Right lobe of liver (tissue), 6 donors: Measurements from ENCODE around the gene SPAG17. TPM values are rescaled to one million over a fixed set of nuclear protein-coding genes. Genes with fewer than 3 reads are reported as not detected.

Experiments used
- ATAC-seq, 4 donors: fragments of 200-7000 bp; cut with Tn5 transposase; one replicate each; pipeline ENCODE4 v1.9.1; 2020; ENCODE audit warnings: mild to moderate bottlenecking in 4 of 4, moderate library complexity in 4 of 4
- DNase-seq, 3 donors: peaks; one replicate each; pipeline ENCODE4 v3.0.0-alpha.2; 2020
- H3K27ac ChIP-seq, 3 donors: fragments of 200-600 bp; one replicate each; pipeline ENCODE4 v1.8.0; 2022
- H3K27me3 ChIP-seq, 2 donors: fragments of 200-600 bp; one replicate each; pipeline ENCODE4 v1.8.0; 2022
- H3K36me3 ChIP-seq, 4 donors: fragments of 200-600 bp; sonication (generic) in 1 of 4; one replicate each; pipeline versions ENCODE4 v1.5.1 to v1.8.0; 2017 to 2022; ENCODE audit warnings: control low read depth in 1 of 4
- H3K4me1 ChIP-seq, 4 donors: fragments of 200-600 bp; sonication (generic) in 1 of 4; one replicate each; pipeline versions ENCODE4 v1.5.1 to v1.8.0; 2017 to 2022; ENCODE audit warnings: control low read depth in 1 of 4
- H3K4me3 ChIP-seq, 3 donors: fragments of 200-600 bp; one replicate each; pipeline ENCODE4 v1.8.0; 2022
- H3K9me3 ChIP-seq, 4 donors: fragments of 200-600 bp; sonication (generic) in 1 of 4; one replicate each; pipeline versions ENCODE4 v1.5.1 to v1.8.0; 2017 to 2022; ENCODE audit warnings: control low read depth in 1 of 4
- POLR2A ChIP-seq: fragments of 450-650 bp; IDR thresholded peaks from one replicate; pipeline ENCODE4 v1.6.1; 2017; ENCODE audit warnings: antibody characterized with exemption, mild to moderate bottlenecking
- WGBS: methylation state at CpG from one replicate; pipeline ENCODE4 v1.1.6; 2018; ENCODE audit warnings: low coverage, low lambda C conversion rate; ENCODE audit not compliant: insufficient coverage; ENCODE audit errors: missing lambda C conversion rate; 5-methylcytosine and 5-hydroxymethylcytosine counted together
- intact Hi-C, 2 donors: fragments of 100-400 bp; cut with DNase I; formaldehyde crosslinking; loops; one replicate each; pipeline versions ENCODE4 v1.11.2 to v1.14.1; 2022
- total RNA-seq, 6 experiments: library from RNA; depleted of rRNA in 2 of 6; stranded (reverse); fragments of >200 nt in 2 of 6; fragmentation: NEBNext Ultra II Directional in 3 of 6; extraction: Animal tissue kit (Norgen Biotek cat#: 25700) in 3 of 6; gene quantifications; one replicate each; pipeline versions ENCODE4 v1.1.0 to v1.2.4, GENCODE V29; 2016 to 2023
- TF ChIP-seq, protein P1 (sequence below), 4 donors: fragments of 200-600 bp in 3 of 4; fragments of 450-650 bp in 1 of 4; IDR thresholded peaks; one replicate each; pipeline versions ENCODE4 v1.5.1 to v1.8.0; 2016 to 2022; ENCODE audit warnings: antibody characterized with exemption in 4 of 4, mild to moderate bottlenecking in 2 of 4
- donor health status: DM: no; HTN: yes; CAD: no.
- donor health status: DM: no; HTN: no; CAD: no.
- donor health status: DM: no; HTN: no; CAD: no.
- donor health status: DM: no; HTN: yes; CAD: no.
- donor health status: DM: no; HTN: yes; CAD: no.

The SPAG17 gene
- total RNA-seq, 6 experiments from 2014 or later = 0.18 TPM; not detected in 5

GRCh38 chr1:117981455-117982192, 203.4 kb downstream of the SPAG17 start:
- Histone ChIP-seq H3K4me1 (no peaks in the 10 kb centered on the region), H3K9me3 (no peaks in the 10 kb centered on the region), H3K27me3 (no peaks in the 10 kb centered on the region), H3K27ac (no peak overlapping the region), H3K4me3 (no peak overlapping the region), H3K36me3 (no peaks in the 10 kb centered on the region)
- ATAC-seq (no peak), DNase-seq (no peak)
- TF ChIP-seq POLR2A = no peak
- TF ChIP-seq, protein P1, sequence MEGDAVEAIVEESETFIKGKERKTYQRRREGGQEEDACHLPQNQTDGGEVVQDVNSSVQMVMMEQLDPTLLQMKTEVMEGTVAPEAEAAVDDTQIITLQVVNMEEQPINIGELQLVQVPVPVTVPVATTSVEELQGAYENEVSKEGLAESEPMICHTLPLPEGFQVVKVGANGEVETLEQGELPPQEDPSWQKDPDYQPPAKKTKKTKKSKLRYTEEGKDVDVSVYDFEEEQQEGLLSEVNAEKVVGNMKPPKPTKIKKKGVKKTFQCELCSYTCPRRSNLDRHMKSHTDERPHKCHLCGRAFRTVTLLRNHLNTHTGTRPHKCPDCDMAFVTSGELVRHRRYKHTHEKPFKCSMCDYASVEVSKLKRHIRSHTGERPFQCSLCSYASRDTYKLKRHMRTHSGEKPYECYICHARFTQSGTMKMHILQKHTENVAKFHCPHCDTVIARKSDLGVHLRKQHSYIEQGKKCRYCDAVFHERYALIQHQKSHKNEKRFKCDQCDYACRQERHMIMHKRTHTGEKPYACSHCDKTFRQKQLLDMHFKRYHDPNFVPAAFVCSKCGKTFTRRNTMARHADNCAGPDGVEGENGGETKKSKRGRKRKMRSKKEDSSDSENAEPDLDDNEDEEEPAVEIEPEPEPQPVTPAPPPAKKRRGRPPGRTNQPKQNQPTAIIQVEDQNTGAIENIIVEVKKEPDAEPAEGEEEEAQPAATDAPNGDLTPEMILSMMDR (IDR thresholded peaks at IDR 0.05) = no peak
- intact Hi-C loops = no loop called here
- WGBS = 60% methylated on average over 5 of the region's 5 CpGs

- DNase-seq (no peak), ATAC-seq (no peak)
- intact Hi-C loops = no loop called here
- TF ChIP-seq, protein P1 (IDR thresholded peaks at IDR 0.05) = no peak
- TF ChIP-seq POLR2A = no peak
- Histone ChIP-seq H3K4me1 (no peaks in the 10 kb centered on the region), H3K27ac (no peak overlapping the region), H3K36me3 (no peaks in the 10 kb centered on the region), H3K4me3 (no peak overlapping the region), H3K9me3 (no peaks in the 10 kb centered on the region), H3K27me3 (no peaks in the 10 kb centered on the region)
- 100% methylated on average over 1 of the region's 3 CpGs for WGBS
Measured at GRCh38 chr1:117976381-117976780, 208.6 kb downstream of the SPAG17 start.

- DNase-seq (no peak), ATAC-seq (no peak)
- Histone ChIP-seq H3K36me3 (no peaks in the 10 kb centered on the region), H3K4me3 (no peak overlapping the region), H3K4me1 (no peaks in the 10 kb centered on the region), H3K27ac (no peak overlapping the region), H3K27me3 (no peaks in the 10 kb centered on the region), H3K9me3 (no peaks in the 10 kb centered on the region)
- TF ChIP-seq, protein P1 (IDR thresholded peaks at IDR 0.05) = no peak
- TF ChIP-seq POLR2A = no peak
- intact Hi-C loops = no loop called here
Measured at GRCh38 chr1:117971777-117972176, 213.3 kb downstream of the SPAG17 start.

DNA sequence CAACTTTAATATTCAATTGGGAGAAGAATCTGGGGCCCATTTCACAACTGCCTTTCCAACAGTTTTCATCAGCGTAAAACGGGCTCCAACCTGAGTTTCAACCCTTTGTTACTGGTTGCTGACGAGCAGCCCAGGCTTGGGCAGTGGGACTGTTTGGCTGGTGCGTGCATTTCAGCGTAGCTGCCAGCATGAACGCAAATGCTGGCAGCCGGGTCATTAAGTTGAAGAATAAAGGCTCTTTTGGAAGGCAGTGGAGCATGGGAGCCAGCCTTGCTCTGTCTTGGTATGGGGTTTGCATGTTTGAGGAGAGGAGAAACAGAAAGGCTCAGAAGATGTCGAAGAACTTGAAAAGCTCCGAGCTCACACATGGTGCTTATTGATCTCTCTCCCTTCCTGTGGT, 214.8 kb downstream of the SPAG17 start:
- Histone ChIP-seq H3K9me3 (no peaks in the 10 kb centered on the region), H3K27me3 (no peaks in the 10 kb centered on the region), H3K27ac (no peak overlapping the region), H3K4me3 (no peak overlapping the region), H3K36me3 (peaks cover 0 to 7% (median 0%) of the 10 kb centered on the region in 4 donors), H3K4me1 (no peaks in the 10 kb centered on the region)
- no peak for DNase-seq
- intact Hi-C loops = no loop called here
- 75% methylated on average over 9 of the region's 9 CpGs for WGBS
- TF ChIP-seq, protein P1 (IDR thresholded peaks at IDR 0.05) = no peak
- no peak for TF ChIP-seq POLR2A
- ATAC-seq = no peak

DNA sequence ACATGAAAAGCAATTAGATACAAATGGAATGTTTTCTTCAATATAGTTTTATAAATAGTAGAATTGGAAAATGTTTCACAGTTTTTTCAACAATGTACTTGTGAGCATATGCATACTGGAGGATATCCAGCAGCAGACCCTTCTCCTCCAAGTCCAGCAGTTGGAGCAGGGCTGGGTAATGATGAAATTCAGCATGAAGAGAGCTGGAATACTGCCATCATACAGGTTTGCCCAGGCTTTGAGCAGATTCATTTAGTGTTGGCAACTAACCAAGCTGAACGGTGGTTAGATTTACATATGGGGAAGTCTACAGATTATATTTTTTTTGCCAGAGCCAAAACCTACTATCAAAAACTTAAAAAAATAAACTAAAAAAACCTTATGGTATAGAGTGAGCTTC, 217.1 kb downstream of the SPAG17 start:
- no peak overlapping the region for H3K4me3 ChIP-seq
- H3K4me1 ChIP-seq = no peaks in the 10 kb centered on the region
- intact Hi-C loops = no loop called here
- H3K9me3 ChIP-seq = no peaks in the 10 kb centered on the region
- TF ChIP-seq, protein P1 (IDR thresholded peaks at IDR 0.05) = no peak
- no peak for TF ChIP-seq POLR2A
- H3K36me3 ChIP-seq = peaks cover 0 to 13% (median 0%) of the 10 kb centered on the region in 4 donors
- H3K27ac ChIP-seq = no peak overlapping the region
- no peak for DNase-seq
- 5% methylated on average over 1 of the region's 1 CpG for WGBS
- no peak for ATAC-seq
- no peaks in the 10 kb centered on the region for H3K27me3 ChIP-seq
